ENCODE measurements around the gene C1QL2.

Gene C1QL2

GRCh38 chr2:119179991-119180390 is 21.4 kb upstream of the C1QL2 start:
- peak; percentile 13 for FAIRE-seq
- DNase-seq (ENCODE audit: low spot score) = peak; percentile 54

GRCh38 chr2:119179202-119179601 is 20.7 kb upstream of the C1QL2 start:
- FAIRE-seq = peak; percentile 87
- DNase-seq (ENCODE audit: low spot score) = peak; percentile 77

GRCh38 chr2:119178776-119179175 is 20.2 kb upstream of the C1QL2 start:
- DNase-seq (ENCODE audit: low spot score) (no peak), FAIRE-seq (peak; percentile 91)

GRCh38 chr2:119177838-119178190 is 19.3 kb upstream of the C1QL2 start:
- DNase-seq (ENCODE audit: low spot score) (no peak), FAIRE-seq (no peak)

GRCh38 chr2:119177171-119177837 is 18.8 kb upstream of the C1QL2 start:
- DNase-seq (ENCODE audit: low spot score) (no peak), FAIRE-seq (peak; percentile 73)

GRCh38 chr2:119175517-119175916 is 17.0 kb upstream of the C1QL2 start:
- FAIRE-seq (no peak), DNase-seq (ENCODE audit: low spot score) (no peak)

GRCh38 chr2:119174993-119175347 is 16.4 kb upstream of the C1QL2 start:
- no peak for DNase-seq (ENCODE audit: low spot score)
- peak; percentile 5 for FAIRE-seq

- FAIRE-seq (no peak), DNase-seq (ENCODE audit: low spot score) (peak; percentile 80)
Observed at GRCh38 chr2:119174216-119174992, 15.9 kb upstream of the C1QL2 start.

- DNase-seq (ENCODE audit: low spot score) (no peak), FAIRE-seq (no peak)
Observed at GRCh38 chr2:119173556-119174060, 15.1 kb upstream of the C1QL2 start.

GRCh38 chr2:119170504-119170903 is 12.0 kb upstream of the C1QL2 start:
- DNase-seq (ENCODE audit: low spot score) = no peak
- no peak for FAIRE-seq

- DNase-seq (ENCODE audit: low spot score) (no peak), FAIRE-seq (no peak)
Observed at GRCh38 chr2:119169717-119170116, 11.2 kb upstream of the C1QL2 start.

GRCh38 chr2:119160361-119160990 is 1.9 kb upstream of the C1QL2 start:
- FAIRE-seq (peak; percentile 55), DNase-seq (ENCODE audit: low spot score) (no peak)

GRCh38 chr2:119157850-119158511 is 570 bp downstream of the C1QL2 start:
- DNase-seq (ENCODE audit: low spot score) (no peak), FAIRE-seq (no peak)

- FAIRE-seq = no peak
- DNase-seq (ENCODE audit: low spot score) = no peak
Observed at GRCh38 chr2:119156891-119157773, 1.4 kb downstream of the C1QL2 start.

- DNase-seq (ENCODE audit: low spot score) (no peak), FAIRE-seq (no peak)
Observed at GRCh38 chr2:119156105-119156890, 2.3 kb downstream of the C1QL2 start.

- DNase-seq (ENCODE audit: low spot score) (no peak), FAIRE-seq (no peak)
Observed at GRCh38 chr2:119155633-119156032, 2.9 kb downstream of the C1QL2 start.

- FAIRE-seq (no peak), DNase-seq (ENCODE audit: low spot score) (no peak)
Observed at GRCh38 chr2:119154076-119154475, 4.5 kb downstream of the C1QL2 start.

- no peak for FAIRE-seq
Observed at GRCh38 chr2:119149611-119150010, 8.9 kb downstream of the C1QL2 start.

GRCh38 chr2:119147776-119148715 is 10.5 kb downstream of the C1QL2 start:
- no peak for FAIRE-seq
- no peak for DNase-seq (ENCODE audit: low spot score)

More at GRCh38 chr2:119149611-119150010, 8.9 kb downstream of the C1QL2 start:
- DNase-seq (ENCODE audit: low spot score) = no peak
